Measurements from ENCODE around the gene UQCRQ.

Gene UQCRQ

GRCh38 chr5:132868754-132869153, 2.3 kb downstream of the UQCRQ start:
- no peak for TF ChIP-seq CTCF (conservative IDR thresholded peaks at IDR 0.05; ENCODE audit: low read depth, low read length)
- no peak overlapping the region for H3K4me3 ChIP-seq (ENCODE audit: low read length)
- no peak for DNase-seq (ENCODE audit: low read depth)

- TF ChIP-seq CTCF (conservative IDR thresholded peaks at IDR 0.05; ENCODE audit: low read depth, low read length): no peak
- no peak for DNase-seq (ENCODE audit: low read depth)
- no peak overlapping the region for H3K4me3 ChIP-seq (ENCODE audit: low read length)
Observed at GRCh38 chr5:132870801-132871200, 4.4 kb downstream of the UQCRQ start.

DNA sequence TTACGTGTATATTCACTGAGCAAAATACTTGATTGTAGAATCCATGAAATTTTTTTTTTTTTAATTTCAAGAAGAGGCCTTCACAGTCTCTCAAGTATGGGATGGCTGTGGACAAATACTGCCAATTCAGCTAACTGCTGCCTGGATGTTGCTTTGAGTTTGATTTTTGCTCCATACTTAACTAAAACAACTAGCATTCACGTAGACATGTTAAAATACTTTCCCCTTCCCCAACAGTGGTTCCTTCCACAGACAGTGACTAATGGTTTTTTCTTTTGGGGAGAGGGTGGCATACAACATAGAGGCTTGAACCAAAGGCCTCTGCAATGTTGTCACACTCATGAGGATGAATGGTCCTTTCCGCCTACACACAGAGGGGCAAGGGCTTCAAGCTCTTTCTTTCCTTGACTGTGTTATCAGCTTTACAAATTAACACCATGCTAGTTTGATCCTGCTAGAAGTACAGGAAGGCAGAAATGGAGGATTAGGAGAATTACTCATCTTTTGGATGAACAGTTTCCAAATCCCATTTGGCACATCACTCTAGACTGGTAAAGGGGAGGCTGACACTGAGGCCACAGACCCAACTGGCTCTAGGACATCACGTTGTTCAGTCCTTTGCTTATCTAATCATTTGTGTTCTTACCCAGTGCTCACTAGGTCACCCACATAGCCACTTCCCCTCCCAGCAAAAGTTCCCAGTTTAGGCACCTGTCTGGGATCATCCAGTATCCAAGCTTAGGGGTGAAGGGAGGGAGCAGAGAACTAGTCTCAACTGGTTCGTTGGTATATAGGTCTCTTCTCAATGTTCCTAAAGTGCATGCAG, 5.2 kb downstream of the UQCRQ start:
- H3K4me3 ChIP-seq (ENCODE audit: low read length): no peak overlapping the region

DNA sequence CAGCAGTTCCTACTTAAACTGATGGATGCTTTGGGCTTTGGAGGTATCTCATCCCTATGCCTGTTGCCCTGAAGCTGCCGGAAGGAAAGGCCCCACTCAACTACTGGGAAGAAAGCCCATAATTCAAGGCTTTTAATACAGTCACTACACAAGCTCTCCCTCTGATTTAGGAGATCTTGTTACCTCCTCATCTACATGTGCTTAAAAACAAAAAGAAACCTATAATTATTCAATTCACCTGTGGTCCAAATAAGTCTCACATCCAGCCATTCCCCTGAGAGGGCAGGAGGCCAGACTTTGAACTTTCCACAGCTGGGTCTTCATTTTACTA, 6.3 kb downstream of the UQCRQ start:
- no peak for TF ChIP-seq CTCF (conservative IDR thresholded peaks at IDR 0.05; ENCODE audit: low read depth, low read length)
- H3K4me3 ChIP-seq (ENCODE audit: low read length): no peak overlapping the region
- no peak for DNase-seq (ENCODE audit: low read depth)

More for the DNA sequence above, 5.2 kb downstream of the UQCRQ start:
- TF ChIP-seq CTCF (conservative IDR thresholded peaks at IDR 0.05; ENCODE audit: low read depth, low read length): no peak
- no peak for DNase-seq (ENCODE audit: low read depth)

DNA sequence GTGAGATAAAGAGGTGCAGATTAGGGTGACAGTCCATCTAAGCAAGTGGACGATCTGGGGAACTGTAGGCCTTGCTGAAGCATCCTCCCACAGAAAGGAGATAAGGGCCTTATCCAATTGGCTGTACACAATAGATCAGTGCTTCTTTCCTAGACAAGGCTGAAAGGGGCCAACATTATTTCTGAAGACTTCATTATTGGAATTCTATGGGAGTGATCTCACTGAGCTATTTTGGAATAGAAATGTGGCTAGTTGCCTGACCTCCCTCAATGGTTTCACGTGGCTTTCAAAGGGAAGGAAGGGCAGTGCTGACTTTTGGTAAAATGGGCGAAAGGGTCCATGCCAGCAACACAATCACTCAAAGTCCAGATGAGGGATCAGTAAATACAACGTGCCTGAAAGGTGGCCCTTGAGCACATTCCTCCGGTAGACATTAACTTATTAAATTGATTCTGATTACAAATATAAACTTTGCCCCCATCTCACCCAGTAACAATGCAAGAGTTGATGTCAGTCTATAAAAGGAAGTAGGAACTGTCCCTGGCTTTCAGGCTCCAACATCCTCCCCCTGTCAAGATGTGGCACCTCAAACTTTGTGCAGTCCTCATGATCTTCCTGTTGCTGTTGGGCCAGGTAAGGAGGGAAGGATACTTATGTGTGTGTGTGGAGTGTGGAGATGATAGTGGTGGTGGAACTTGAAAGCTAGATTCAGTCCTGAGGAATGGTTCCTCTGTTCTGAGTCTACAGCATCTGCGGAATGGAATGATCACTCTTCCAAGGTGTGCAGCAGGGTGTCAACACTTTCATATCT, 6.9 kb downstream of the UQCRQ start, which contains the start of gene LEAP2:
TSS of gene LEAP2 (plus strand) at position 550 of the 811 bp plus-strand sequence. CDS start at position 577, 27 bp downstream.
- DNase-seq (ENCODE audit: low read depth): no peak
- no peak within 1 kb of the TSS for H3K4me3 ChIP-seq (ENCODE audit: low read length)
- TF ChIP-seq CTCF (conservative IDR thresholded peaks at IDR 0.05; ENCODE audit: low read depth, low read length): no peak

- no peak overlapping the region for H3K4me3 ChIP-seq (ENCODE audit: low read length)
- TF ChIP-seq CTCF (conservative IDR thresholded peaks at IDR 0.05; ENCODE audit: low read depth, low read length): no peak
- DNase-seq (ENCODE audit: low read depth): no peak
Observed at GRCh38 chr5:132873930-132874271, 7.5 kb downstream of the UQCRQ start.
